Measurements from ENCODE around the gene PARD3B. TPM values are rescaled to one million over a fixed set of nuclear protein-coding genes. Genes with fewer than 3 reads are reported as not detected.
A peak's percentile ranks its signal among the peaks of the same experiment; 100 is the strongest.

The PARD3B gene
- total and polyA plus RNA-seq, 2 of the 8 experiments (the other 6 are each of a cell fraction or from before 2014, with no cell fraction given) = 1.2 to 5.7 TPM

DNA sequence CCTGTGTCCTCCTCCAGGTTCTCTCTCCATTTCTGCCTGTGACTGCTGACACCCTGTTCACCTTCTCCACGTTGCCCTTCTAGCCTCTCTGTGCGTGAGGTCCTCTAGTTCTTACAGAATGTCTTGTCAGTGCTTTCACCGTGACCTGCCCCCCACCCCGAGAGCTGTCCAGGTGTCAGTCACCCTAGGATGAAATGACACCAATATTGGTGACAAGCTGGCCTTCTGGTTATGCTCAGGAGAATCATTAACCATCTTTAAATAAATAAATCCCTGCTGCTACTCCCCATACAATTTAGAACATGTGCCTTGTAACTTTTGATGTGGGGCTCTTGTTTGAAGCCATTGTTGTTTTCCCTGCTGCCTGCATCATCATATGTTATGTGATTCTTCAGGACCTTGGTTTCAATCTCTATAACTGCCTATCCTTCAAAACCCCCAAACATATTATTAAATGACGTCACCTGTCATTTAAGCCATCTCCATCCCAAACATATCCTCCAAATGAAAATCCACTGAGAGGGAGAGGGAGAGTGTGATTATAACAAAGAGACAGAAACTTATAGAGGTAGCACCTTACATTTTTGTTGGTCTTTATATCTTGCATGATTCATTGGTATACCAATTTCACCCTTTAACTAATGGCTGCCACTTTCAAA, 496.3 kb downstream of the PARD3B start:
- no peak overlapping the region for H2BK120ac ChIP-seq (replicated peaks; ENCODE audit: low read depth, low read length)
- H2AK5ac ChIP-seq (ENCODE audit: low read depth, low read length) = no peak overlapping the region
- POLR2A ChIA-PET (ENCODE audit: partially characterized antibody) = no interaction called here
- no peak overlapping the region for H3K4ac ChIP-seq (replicated peaks; ENCODE audit: insufficient read length, low read depth, low read length)
- H2BK20ac ChIP-seq (ENCODE audit: low read length) = no peak overlapping the region
- H3K14ac ChIP-seq (ENCODE audit: insufficient read length) = no peak overlapping the region
- H2BK5ac ChIP-seq (ENCODE audit: low read depth, low read length) = no peak overlapping the region
- H4K8ac ChIP-seq (ENCODE audit: extremely low read depth, insufficient read depth, low read length) = no peak overlapping the region
- no peak overlapping the region for H2AFZ ChIP-seq (ENCODE audit: low read length)
- DNase-seq (ENCODE audit: low read depth in 1 of 2, low spot score in 2 of 2) (no peak), FAIRE-seq (no peak)
- H3K23ac ChIP-seq (ENCODE audit: insufficient read length) = no peak overlapping the region
- H4K91ac ChIP-seq (replicated peaks; ENCODE audit: insufficient read length, low read length) = no peak overlapping the region
- no peak overlapping the region for H3K56ac ChIP-seq (replicated peaks; ENCODE audit: insufficient read length, low read depth, low read length)
- H3K4me1 ChIP-seq (replicated peaks in 1 of 4; ENCODE audit: control insufficient read depth in 3 of 4, insufficient read depth in 4 of 4, low read length in 3 of 4) = peaks cover 0 to 2% (median 0%) of the 10 kb centered on the region in 4 experiments; a peak in 1 of 7 replicates
- no peaks in the 10 kb centered on the region for H3K23me2 ChIP-seq (ENCODE audit: low read depth, low read length)
- no peaks in the 10 kb centered on the region for H4K20me1 ChIP-seq (replicated peaks in 1 of 2; ENCODE audit: control insufficient read depth in 1 of 2, insufficient read depth in 2 of 2, low read length in 2 of 2)
- no peaks in the 10 kb centered on the region for H3K9me3 ChIP-seq (ENCODE audit: insufficient read depth in 2 of 2, low read depth in 1 of 2, low read length in 1 of 2)
- no peak overlapping the region for H2BK15ac ChIP-seq (ENCODE audit: low read length)
- H3K27ac ChIP-seq (ENCODE audit: low read depth, low read length) = no peak overlapping the region
- peaks cover 0 to 2% (median 0%) of the 10 kb centered on the region in 4 experiments; a peak in 1 of 7 replicates for H3K27me3 ChIP-seq (replicated peaks in 1 of 4; ENCODE audit: control insufficient read depth in 3 of 4, extremely low read depth in 1 of 4, insufficient read depth in 3 of 4, low read length in 3 of 4)
- no peak overlapping the region for H3K9ac ChIP-seq (replicated peaks in 1 of 4; ENCODE audit: extremely low read depth in 1 of 4, low read depth in 3 of 4, low read length in 3 of 4)
- H3K4me3 ChIP-seq (ENCODE audit: extremely low read depth in 1 of 4, insufficient read depth in 2 of 4, low read depth in 3 of 4, low read length in 4 of 4) = no peak overlapping the region
- WGBS, 2 experiments (ENCODE audit: extremely low coverage in 1 of 2, insufficient coverage in 1 of 2, insufficient read length in 1 of 2, insufficient replicate concordance in 2 of 2, low coverage in 1 of 2, low lambda C conversion rate in 2 of 2, missing lambda C conversion rate in 1 of 2) = 86 to 100% methylated on average over 1 to 5 of the region's 5 CpGs
- peak overlapping the region; percentile 22; the same call in 1 of the 2 replicates for H2BK12ac ChIP-seq (ENCODE audit: low read depth, low read length)
- no peak overlapping the region for H3K4me2 ChIP-seq (ENCODE audit: insufficient read depth in 1 of 2, low read depth in 2 of 2, low read length in 2 of 2)
- no peaks in the 10 kb centered on the region for H3K79me1 ChIP-seq (ENCODE audit: low read depth, low read length)
- H4K5ac ChIP-seq (ENCODE audit: insufficient read length, low read depth, low read length) = no peak overlapping the region
- CTCF ChIA-PET (ENCODE audit: partially characterized antibody) = no interaction called here
- no peaks in the 10 kb centered on the region for H3K36me3 ChIP-seq (ENCODE audit: control insufficient read depth in 2 of 4, insufficient read depth in 4 of 4, low read length in 3 of 4)
- no peak overlapping the region for H3K18ac ChIP-seq (ENCODE audit: extremely low read depth, low read length)
- H3K79me2 ChIP-seq (ENCODE audit: control insufficient read depth in 1 of 2, insufficient read depth in 2 of 2, low read length in 2 of 2) = no peaks in the 10 kb centered on the region
- no peak for TF ChIP-seq POLR2AphosphoS5 (IDR thresholded peaks at IDR 0.05; ENCODE audit: low read depth, low read length)
- TF ChIP-seq RNF2 (IDR thresholded peaks at IDR 0.05; ENCODE audit: borderline replicate concordance, low read depth, low read length, missing control alignments, poor library complexity, severe bottlenecking) = no peak
- no peak for TF ChIP-seq RFX5 (IDR thresholded peaks at IDR 0.05; ENCODE audit: borderline replicate concordance, low read depth, low read length)
- no peak for TF ChIP-seq TCF12 (IDR thresholded peaks at IDR 0.05; ENCODE audit: low read depth, low read length)
- no peak for TF ChIP-seq SUZ12 (IDR thresholded peaks at IDR 0.05; ENCODE audit: low read length)
- TF ChIP-seq SP2 (IDR thresholded peaks at IDR 0.05; ENCODE audit: low read length) = no peak
- no peak for TF ChIP-seq SIX5 (IDR thresholded peaks at IDR 0.05; ENCODE audit: low read depth, low read length)
- no peak for TF ChIP-seq EZH2 (IDR thresholded peaks at IDR 0.05; ENCODE audit: low read depth, low read length, severe bottlenecking)
- TF ChIP-seq JUN (IDR thresholded peaks at IDR 0.05; ENCODE audit: low read depth, low read length) = no peak
- no peak for TF ChIP-seq RBBP5 (IDR thresholded peaks at IDR 0.05; ENCODE audit: borderline replicate concordance, low read depth, low read length)
- no peak for TF ChIP-seq FOSL1 (IDR thresholded peaks at IDR 0.05; ENCODE audit: insufficient read depth, low read depth, low read length)
- no peak for TF ChIP-seq CBX5 (IDR thresholded peaks at IDR 0.05; ENCODE audit: low read depth, low read length)
- TF ChIP-seq KDM1A (IDR thresholded peaks at IDR 0.05; ENCODE audit: borderline replicate concordance, low read length) = no peak
- no peak for TF ChIP-seq SRF (IDR thresholded peaks at IDR 0.05; ENCODE audit: low read depth, low read length)

Measured in H1 (cell line).